Measurements from ENCODE around the gene UBE2G2. TPM values are rescaled to one million over a fixed set of nuclear protein-coding genes. Genes with fewer than 3 reads are reported as not detected.
A peak's percentile ranks its signal among the peaks of the same experiment; 100 is the strongest.

Gene UBE2G2
- total and polyA plus RNA-seq, 2 experiments from 2014 or later = 79.4 to 86.4 TPM

GRCh38 chr21:44778094-44778493, 23.5 kb downstream of the UBE2G2 start:
- Histone ChIP-seq H3K36me3 (peaks cover 18% of the 10 kb centered on the region), H3K4me3 (no peak overlapping the region), H3K4me1 (ENCODE audit: low read depth) (peaks cover 22% of the 10 kb centered on the region), H3K9me3 (ENCODE audit: low read depth) (no peaks in the 10 kb centered on the region), H3K27me3 (no peaks in the 10 kb centered on the region), H3K27ac (no peak overlapping the region)
- DNase-seq (ENCODE audit: low read depth in 1 of 2, low spot score in 1 of 2) = no peak
- no peak for TF ChIP-seq CTCF (IDR thresholded peaks at IDR 0.05; ENCODE audit: low read depth, low read length)

- H3K27me3 ChIP-seq = no peaks in the 10 kb centered on the region
- H3K27ac ChIP-seq = no peak overlapping the region
- H3K4me3 ChIP-seq = no peak overlapping the region
- H3K9me3 ChIP-seq (ENCODE audit: low read depth) = no peaks in the 10 kb centered on the region
- no peak for TF ChIP-seq CTCF (IDR thresholded peaks at IDR 0.05; ENCODE audit: low read depth, low read length)
- H3K4me1 ChIP-seq (ENCODE audit: low read depth) = peaks cover 5% of the 10 kb centered on the region
- no peak for DNase-seq (ENCODE audit: low read depth in 1 of 2, low spot score in 1 of 2)
- peaks cover 23% of the 10 kb centered on the region for H3K36me3 ChIP-seq
These were observed 26.6 kb downstream of the UBE2G2 start for GRCh38 chr21:44774972-44775371.

- peaks cover 26% of the 10 kb centered on the region for H3K36me3 ChIP-seq
- TF ChIP-seq CTCF (IDR thresholded peaks at IDR 0.05; ENCODE audit: low read depth, low read length) = no peak
- no peaks in the 10 kb centered on the region for H3K4me1 ChIP-seq (ENCODE audit: low read depth)
- no peak for DNase-seq (ENCODE audit: low read depth in 1 of 2, low spot score in 1 of 2)
- no peaks in the 10 kb centered on the region for H3K9me3 ChIP-seq (ENCODE audit: low read depth)
- H3K27me3 ChIP-seq = no peaks in the 10 kb centered on the region
- H3K27ac ChIP-seq = no peak overlapping the region
- no peak overlapping the region for H3K4me3 ChIP-seq
These were observed 28.2 kb downstream of the UBE2G2 start for GRCh38 chr21:44773291-44773932.

- no peak for DNase-seq (ENCODE audit: low read depth in 1 of 2, low spot score in 1 of 2)
- no peak for TF ChIP-seq CTCF (IDR thresholded peaks at IDR 0.05; ENCODE audit: low read depth, low read length)
- H3K36me3 ChIP-seq = peaks cover 22% of the 10 kb centered on the region
- H3K4me3 ChIP-seq = no peak overlapping the region
- H3K4me1 ChIP-seq (ENCODE audit: low read depth) = no peaks in the 10 kb centered on the region
- no peaks in the 10 kb centered on the region for H3K9me3 ChIP-seq (ENCODE audit: low read depth)
- no peak overlapping the region for H3K27ac ChIP-seq
- H3K27me3 ChIP-seq = no peaks in the 10 kb centered on the region
These were observed 29.6 kb downstream of the UBE2G2 start for GRCh38 chr21:44771896-44772525.

- H3K4me1 ChIP-seq (ENCODE audit: low read depth) = no peaks in the 10 kb centered on the region
- no peak for TF ChIP-seq CTCF (IDR thresholded peaks at IDR 0.05; ENCODE audit: low read depth, low read length)
- H3K4me3 ChIP-seq = no peak overlapping the region
- peaks cover 8% of the 10 kb centered on the region for H3K36me3 ChIP-seq
- no peaks in the 10 kb centered on the region for H3K9me3 ChIP-seq (ENCODE audit: low read depth)
- peak in 1 of 2 donors; percentile 55 for DNase-seq (ENCODE audit: low read depth in 1 of 2, low spot score in 1 of 2)
- H3K27ac ChIP-seq = no peak overlapping the region
- H3K27me3 ChIP-seq = no peaks in the 10 kb centered on the region
These were observed 33.5 kb downstream of the UBE2G2 start for GRCh38 chr21:44767834-44768831.

All from cardiac muscle cell (in vitro differentiated cells and primary cell).